Fibroblast of skin of back (primary cell): Measurements from ENCODE around the gene GPR132.
"Not testable (repeated sequence)": the region's sequence is repeated elsewhere in the genome, so short reads cannot be mapped to it uniquely, and the experiment has no call there.

Source experiments
- DNase-seq: peaks from one replicate; pipeline ENCODE4 v3.0.0-alpha.2; 2013

Gene GPR132

GRCh38 chr14:105074601-105075053 lies 9.4 kb upstream of the GPR132 start:
- no peak for DNase-seq

DNA sequence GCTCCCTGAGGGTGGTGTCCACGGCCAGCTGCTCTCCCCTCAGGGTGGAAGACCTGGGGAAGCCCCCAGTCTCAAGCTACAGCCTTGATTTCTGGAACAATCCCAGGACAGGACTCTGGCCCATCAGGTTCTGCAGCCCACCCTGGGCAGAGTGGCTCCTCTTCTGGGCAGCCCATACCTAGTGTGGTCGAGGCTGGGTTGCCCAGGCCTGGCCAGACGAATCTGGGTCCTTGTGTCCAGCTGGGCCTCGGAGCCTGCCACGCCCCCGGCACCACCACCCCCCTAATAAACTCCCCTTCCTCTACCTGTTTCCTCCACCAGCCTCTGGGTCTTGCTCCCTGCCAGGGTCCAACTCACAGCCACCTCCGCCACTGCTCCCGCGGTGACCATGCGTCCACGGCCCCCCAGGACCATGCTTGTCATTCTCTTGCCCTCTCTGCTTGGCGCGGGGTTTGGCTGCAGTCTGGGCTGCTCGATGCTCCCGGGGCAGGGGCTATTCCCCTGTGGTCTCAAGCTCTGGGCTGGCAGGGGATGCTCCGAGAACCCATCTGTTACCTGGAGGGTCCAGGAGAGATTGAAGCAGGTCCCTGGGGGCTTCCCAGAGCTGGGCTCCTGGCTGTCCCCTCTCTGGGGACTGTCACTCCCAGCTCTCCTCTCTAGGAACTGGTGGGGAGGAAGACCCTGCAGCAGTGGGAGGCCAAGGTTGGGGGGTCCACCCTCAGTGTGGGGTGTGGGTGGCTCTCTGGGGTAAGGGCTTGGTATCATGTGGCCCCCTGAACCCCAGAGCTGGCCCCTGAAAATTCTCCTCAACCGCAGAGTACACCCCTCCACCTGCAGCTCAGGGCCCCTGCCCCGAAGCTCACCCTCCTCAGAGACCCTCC lies 8.7 kb upstream of the GPR132 start:
- no peak for DNase-seq

DNA sequence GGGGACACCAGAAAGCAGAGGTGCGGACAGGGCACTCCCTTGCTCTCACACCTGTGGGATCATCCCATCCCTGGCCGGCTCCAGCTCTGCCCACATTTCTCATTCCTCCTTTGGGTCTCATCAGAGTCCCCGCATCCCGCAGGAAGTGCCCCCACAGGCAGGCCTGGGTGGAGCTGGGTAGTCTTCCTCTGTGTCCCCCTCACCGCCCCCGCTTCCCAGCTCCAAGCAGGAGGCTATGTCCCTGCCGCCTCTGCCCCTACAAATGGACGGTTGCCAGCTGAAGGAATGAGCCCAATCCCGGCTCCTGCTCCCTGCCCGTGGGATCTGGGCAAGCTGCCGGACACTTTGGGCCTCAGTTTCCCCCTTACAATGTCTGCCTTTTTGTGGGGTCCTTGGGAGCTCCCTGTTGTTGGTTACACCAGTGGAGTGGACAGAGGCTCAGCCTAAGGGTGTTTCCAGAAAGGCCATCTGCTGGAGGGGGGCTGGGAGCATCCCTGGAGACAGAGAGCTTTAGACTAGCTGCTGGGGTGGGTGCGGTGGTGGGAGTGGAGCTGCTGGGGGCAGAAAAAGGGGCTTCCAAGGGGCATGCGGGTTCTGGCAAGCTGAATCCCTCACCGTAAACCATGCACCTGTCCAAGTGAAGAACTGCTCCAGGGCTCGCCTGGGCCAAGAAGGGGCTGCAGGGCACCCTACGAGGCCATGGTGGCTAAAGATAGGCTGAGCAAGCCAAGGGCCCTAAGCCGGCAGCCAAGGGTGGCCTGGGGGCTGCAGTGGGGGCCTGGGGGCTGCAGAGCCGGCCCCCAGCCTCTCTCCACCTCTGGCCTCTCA lies 7.9 kb upstream of the GPR132 start:
- DNase-seq: no peak

DNA sequence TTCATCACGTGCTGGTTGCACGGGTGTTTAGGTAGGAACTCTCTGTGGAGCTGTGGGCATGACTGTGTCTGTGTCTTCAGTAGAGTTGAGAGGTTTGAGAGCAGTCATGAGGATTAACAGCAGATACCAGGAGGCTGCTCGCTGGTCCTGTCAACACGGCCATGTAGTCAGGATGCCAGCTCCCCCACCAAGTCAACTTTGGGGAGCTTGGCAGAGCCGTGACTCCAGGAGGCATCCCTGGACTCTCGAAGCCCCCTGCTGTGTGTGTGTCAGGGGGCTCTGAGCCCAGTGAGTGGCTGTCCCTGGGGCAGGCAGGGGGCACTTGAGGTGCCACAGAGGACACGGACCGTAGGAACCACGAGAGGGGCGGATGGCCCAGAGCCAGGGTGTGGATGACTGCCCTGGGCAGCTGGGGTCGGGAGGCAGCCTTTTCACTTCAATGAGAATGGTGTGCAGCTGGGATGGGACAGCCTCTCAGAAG lies 7.2 kb upstream of the GPR132 start:
- DNase-seq: no peak

DNA sequence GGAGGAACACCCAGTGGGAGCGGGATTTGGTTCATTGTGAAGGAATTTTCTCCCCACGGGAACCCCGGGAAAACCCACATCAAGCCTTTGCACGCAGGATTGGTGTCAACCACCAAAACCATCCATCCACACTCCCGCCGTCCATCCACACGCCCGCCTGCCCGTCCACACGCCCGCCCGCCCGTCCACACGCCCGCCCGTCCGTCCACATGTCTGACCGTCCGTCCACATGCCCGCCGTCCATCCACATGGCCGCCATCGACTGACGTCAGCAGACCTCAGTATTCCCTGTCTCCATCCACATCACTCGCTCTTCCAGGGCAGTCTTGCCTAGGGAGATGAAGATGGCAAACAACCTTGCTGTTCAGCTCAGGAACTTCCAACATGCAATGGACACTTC lies 6.7 kb upstream of the GPR132 start:
- no peak for DNase-seq

DNA sequence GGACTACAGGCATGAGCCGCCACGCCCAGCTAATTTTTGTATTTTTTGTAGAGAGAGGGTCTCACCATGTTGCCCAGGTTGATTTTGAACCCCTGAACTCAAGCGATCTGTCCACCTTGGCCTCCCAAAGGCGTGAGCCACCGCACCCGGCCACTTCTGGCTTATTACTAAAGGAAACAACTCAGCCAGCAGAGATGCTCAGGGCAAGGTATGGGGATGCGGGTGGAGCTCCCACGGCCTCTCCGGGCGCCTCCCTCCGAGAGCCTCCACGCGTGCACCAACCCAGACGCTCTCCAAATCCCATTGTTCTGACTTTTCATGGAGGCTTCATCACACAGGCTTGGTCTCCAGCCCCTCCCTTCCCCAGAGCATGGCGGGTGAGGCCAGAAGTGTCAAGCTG lies 6.1 kb upstream of the GPR132 start:
- no peak for DNase-seq

- DNase-seq: no peak
These were observed 5.5 kb upstream of the GPR132 start for GRCh38 chr14:105070760-105071137.

GRCh38 chr14:105069871-105070759 lies 4.9 kb upstream of the GPR132 start:
- no peak for DNase-seq

DNA sequence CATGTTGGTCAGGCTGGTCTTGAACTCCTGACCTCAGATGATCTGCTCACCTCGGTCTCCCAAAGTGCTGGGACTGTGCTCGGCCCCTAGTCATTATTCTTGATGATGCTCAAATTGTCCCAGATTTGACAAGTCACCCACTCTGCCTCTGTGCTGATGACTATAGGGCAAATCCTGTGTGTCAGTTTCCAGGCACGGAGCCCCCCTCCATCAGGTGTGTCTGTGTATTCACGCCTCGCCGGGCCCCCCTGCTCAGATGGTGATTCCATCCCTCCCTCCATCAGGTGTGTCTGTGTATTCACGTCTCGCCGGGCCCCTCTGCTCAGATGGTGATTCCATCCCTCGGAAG lies 4.3 kb upstream of the GPR132 start:
- no peak for DNase-seq

- no peak for DNase-seq
These were observed 3.6 kb upstream of the GPR132 start for GRCh38 chr14:105068818-105069217.

GRCh38 chr14:105067969-105068301 lies 2.7 kb upstream of the GPR132 start:
- DNase-seq: no peak

DNA sequence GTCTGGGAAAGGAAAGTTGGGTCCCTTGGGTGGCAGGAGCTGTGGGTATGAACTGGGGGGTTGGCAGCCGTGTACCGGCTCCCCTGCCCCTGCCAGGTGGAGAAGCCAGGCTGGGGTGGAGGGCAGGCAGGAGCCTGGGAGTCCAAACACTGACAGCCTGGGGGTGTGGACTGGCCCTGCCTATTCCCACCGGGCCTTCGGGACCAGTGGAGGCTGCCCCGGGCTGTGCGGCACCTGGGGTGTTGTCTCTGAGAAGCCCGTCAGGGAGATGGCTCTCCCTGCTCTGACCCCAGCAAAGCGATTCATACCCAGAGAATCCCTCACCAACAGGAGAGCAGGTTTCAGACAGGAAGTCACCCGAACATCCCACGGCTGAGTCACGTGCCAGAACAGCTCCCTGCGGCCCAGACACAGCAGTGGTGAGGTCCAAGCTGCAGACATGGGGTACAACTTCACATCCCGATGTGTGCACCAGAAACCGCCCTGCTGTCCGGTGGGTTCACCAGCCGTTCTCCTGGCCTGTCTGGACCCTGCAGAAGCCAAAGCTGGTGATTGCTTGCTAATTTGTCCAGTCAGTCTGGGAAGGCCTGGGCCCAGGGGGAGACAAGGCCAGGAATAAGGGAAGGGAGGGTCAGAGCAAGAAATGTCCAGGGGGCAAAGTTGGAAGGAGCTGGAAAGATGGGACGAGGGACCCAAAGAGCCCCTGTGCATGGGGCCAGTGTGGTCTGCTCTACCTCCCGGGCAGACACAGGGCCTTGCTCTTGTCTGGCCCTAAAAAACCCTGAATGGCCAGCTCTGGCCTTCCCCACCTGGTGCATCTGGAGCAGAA lies 2.1 kb upstream of the GPR132 start:
- DNase-seq: peak; percentile 46

- no peak for DNase-seq
These were observed 1.2 kb upstream of the GPR132 start for GRCh38 chr14:105066240-105067071.

DNA sequence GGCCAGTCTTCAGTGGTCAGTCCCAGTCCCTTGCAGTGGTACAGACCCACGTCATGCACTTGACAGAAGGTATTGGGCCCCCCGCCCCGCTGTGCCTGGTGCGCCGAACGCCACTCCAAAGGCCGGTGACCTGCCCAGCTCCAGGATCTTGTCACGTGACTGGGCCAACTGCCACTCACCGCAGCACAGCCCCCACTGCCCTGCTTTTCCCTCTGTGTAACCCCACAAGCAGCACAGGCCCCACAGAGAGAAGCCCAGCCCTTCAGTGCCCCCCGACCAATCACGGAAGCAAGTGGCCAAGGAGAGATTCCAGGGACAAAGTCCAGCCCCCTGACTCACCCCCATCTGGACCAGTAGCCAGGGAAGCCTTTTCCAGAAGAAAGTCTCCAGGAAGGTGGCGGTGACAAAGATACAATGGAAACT lies 498 bp downstream of the GPR132 start:
- DNase-seq: peak; percentile 43

DNA sequence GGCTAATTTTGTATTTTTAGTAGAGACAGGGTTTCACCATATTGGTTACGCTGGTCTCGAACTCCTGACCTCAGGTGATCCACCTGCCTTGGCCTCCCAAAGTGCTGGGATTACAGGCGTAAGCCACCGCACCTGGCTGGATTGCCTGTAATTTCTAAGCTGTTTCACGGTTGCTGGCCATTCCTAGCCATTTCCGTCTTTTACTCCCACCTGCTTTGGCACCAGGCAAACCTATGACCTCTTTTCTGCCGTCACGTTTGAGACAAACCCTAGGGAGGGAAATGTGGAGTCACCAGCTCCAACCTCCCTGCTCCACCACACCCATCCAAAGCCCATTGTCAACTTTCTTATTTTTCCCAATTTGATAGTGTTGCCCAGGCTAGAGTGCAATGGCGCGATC lies 1.2 kb downstream of the GPR132 start:
- DNase-seq: no peak

- not testable (repeated sequence) for DNase-seq
These were observed 1.7 kb downstream of the GPR132 start for GRCh38 chr14:105063506-105063905.

DNA sequence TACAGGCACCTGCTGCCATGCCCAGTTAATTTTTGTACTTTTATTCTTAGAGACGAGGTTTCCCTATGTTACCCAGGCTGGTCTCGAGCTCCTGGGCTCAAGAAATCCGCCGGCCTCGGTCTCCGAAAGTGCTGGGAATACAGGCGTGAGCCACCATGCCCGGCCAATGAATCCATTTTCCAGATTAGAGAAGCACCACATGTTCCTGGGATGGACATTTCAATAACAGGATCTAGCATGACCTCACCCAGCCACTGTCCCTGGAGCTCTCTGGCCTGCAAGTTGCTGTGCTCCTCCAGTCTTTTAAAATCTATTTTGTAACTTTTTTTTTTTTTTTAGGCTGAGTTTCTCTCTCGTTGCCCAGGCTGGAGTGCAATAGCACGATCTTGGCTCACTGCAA lies 2.2 kb downstream of the GPR132 start:
- DNase-seq: no peak

GRCh38 chr14:105062048-105062433 lies 3.2 kb downstream of the GPR132 start:
- DNase-seq: no peak

GRCh38 chr14:105061428-105062047 lies 3.7 kb downstream of the GPR132 start:
- no peak for DNase-seq

- no peak for DNase-seq
These were observed 4.3 kb downstream of the GPR132 start for GRCh38 chr14:105060751-105061427.
